ENCODE results near the gene IL17A.

GRCh38 chr6:52136934-52137467, 49.2 kb upstream of the IL17A start:
- TF ChIP-seq CTCF (IDR thresholded peaks at IDR 0.05; ENCODE audit: poor library complexity): no peak
- TF ChIP-seq EZH2 (IDR thresholded peaks at IDR 0.05; ENCODE audit: borderline replicate concordance): no peak
